Measurements from ENCODE around the gene SIM1. TPM values are rescaled to one million over a fixed set of nuclear protein-coding genes. Genes with fewer than 3 reads are reported as not detected.

SIM1 gene
- total RNA-seq, 1 donor from 2014 or later: not detected

DNA sequence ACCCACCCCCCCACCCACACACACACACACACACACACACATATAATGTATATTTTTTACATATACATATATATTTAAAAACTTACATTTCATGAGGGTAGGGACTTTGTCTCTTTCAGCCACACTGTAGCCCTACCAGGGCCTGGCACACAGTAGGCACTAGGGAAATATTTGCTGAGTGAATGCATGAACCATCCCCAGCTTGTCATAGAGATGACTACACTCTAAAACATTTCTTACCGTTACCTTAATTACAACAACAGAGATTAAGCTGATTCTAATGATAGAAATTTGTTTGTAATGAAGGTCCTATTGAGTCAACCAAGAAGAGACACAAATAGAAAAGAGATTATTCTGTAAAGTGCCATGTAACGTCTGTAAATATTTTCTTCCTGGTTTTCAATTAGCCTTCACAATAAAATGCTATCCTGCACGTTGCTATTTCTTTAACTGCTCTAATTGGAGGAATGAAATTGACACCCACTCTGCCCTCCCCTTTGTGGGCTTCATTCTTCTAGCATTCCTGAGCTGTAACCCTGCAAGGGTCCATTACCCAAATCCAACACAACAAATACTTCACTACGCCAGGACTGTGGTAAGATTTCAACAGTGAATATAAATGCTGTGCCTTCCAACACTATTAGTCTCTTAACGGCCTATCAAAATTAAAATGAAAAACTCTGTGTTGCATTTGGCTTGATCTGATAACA lies 30.8 kb downstream of the SIM1 start:
- ATAC-seq (no peak), DNase-seq (ENCODE audit: low spot score) (no peak)

DNA sequence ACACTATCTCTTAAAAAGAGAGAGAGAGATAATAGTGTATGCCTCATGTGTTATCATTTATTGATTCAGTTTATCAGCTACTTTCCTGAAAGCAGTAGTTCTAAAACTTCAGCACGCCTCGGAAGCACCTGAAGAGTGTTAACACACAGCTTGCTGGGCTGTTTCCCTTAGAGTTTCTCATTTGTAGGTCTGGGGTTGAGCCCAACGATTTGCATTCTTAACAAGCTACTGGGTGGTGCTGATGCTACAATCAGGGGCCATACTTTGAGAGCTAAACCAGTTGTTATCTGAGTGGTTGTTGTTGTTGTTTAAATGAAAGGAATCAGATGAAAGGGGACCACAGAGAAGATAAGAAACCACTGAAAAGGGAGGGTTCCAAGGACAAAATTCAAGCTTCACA lies 32.6 kb downstream of the SIM1 start:
- ATAC-seq (no peak), DNase-seq (ENCODE audit: low spot score) (no peak)

GRCh38 chr6:100430962-100431361 lies 33.8 kb downstream of the SIM1 start:
- ATAC-seq (no peak), DNase-seq (ENCODE audit: low spot score) (no peak)

DNA sequence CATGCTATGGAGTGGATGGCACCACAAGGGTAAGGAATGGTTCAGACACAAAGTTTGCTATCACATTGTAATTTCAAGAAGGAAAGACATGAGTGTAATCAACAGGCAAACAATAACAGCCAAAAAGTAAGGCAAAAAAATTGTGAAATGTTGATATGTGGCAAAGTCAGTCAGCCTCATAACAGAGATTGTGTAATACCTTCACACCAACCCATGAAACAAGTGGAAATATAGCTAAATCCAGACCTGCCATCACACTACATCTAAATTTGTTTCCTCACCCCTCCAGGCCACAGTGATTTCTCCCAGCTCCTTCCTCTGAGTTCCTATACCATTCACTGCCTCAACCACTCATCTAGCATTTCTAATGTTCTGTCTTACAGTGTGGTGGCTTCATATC lies 37.3 kb downstream of the SIM1 start:
- DNase-seq (ENCODE audit: low spot score): no peak
- no peak for ATAC-seq

- ATAC-seq: no peak
- DNase-seq (ENCODE audit: low spot score): no peak
Observed at GRCh38 chr6:100426744-100427338, 37.9 kb downstream of the SIM1 start.

GRCh38 chr6:100426241-100426640 lies 38.5 kb downstream of the SIM1 start:
- DNase-seq (ENCODE audit: low spot score) (no peak), ATAC-seq (no peak)

- ATAC-seq (no peak), DNase-seq (ENCODE audit: low spot score) (no peak)
Observed at GRCh38 chr6:100420711-100421110, 44.0 kb downstream of the SIM1 start.

- DNase-seq (ENCODE audit: low spot score): no peak
- peak; percentile 31 for ATAC-seq
Observed at GRCh38 chr6:100417036-100417435, 47.7 kb downstream of the SIM1 start.

DNA sequence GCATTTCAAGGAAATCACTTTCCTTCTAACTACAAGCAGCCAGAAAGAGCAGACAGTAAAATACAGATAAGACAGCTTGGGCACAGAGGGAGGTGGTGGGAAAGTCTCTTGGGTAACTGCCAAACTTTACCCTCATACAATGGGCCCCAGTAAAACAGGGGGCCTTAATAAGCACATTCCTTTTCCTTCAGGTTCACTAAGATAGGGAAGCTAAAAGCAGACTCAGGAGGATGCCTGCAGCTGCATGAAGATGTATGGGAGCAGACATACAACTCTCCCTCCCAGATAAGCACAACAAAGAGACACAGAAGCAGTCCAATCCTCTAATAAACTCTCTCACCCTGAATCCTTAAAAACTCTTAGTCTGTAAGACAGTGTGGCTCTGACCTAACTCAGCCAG lies 49.0 kb downstream of the SIM1 start:
- no peak for ATAC-seq
- no peak for DNase-seq (ENCODE audit: low spot score)

DNA sequence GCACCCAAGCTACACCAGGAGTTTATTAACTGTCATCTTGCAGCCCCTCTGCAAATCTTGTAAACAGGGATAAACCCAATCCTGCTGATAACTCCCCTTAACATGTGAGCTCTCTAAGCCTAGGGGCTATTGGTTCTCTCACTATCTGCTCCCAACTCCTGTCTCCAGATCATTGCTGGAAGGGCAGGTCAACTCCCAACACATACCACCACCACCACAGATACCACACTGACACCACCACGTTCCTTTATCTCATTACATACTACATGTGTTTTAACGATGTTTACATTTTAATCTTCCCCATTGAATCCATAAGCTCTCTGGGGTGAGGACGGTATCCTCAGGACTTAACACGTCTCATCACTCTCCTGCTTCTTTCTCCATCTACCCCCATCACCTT lies 51.8 kb downstream of the SIM1 start:
- no peak for ATAC-seq

DNA sequence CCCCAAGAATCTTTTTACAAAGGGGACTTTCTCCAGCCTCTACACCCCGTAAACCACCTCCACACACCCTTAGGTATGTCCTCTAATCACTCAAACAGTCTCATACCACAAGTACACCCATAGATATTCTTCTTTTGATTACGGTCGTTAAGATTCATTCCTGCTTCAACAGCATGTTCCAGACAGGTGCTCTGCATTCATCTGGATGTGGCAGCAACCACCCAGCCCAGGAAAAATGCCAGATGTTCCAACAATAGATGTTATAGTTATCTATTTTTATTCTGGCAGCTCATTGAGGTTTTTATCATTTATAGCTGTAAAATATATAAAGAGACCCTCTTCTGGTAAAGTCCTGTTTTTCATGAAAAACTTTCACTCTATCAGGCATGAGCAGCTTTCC lies 60.7 kb downstream of the SIM1 start:
- ATAC-seq: no peak
- DNase-seq (ENCODE audit: low spot score): no peak

More for the DNA sequence above, 51.8 kb downstream of the SIM1 start:
- DNase-seq (ENCODE audit: low spot score): no peak

DNA sequence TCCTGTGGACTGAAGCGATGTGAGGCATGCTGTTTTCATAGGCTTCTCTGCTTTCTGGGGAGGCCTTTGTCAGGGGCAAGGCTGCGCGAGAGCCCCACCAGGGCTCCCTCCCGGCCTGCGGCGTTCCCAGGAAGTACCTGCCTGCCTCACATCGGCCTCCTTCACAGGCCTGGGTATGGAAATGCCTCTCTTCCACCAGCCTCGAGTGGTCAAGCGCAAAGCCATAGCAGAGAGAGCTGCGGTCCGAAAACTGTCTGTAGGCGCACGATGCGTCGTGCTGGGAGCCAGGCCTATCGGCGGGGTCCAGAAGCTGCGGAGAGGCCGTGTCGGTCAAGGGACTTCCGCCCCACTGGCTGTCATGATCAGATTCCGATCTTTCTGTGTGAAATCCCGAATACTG lies 71.2 kb downstream of the SIM1 start:
- DNase-seq (ENCODE audit: low spot score): no peak

DNA sequence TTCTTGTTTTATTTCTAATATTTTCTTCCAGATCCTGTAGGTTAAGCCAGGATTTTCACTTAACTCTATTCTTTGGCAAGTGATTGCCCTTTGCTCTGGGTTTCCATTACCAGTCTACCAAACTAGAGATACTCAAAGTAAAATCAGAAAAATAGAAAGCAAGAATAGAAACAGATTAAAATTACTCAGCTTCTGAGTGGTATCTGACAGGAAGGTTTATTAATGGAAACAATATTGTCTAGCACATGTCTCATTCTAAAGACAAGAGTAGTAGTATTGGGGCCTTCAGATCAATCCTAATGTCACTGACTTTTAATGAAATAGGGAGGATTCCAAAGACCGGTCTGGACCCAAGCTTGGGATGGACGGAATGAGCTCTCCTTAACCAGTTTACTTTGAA lies 72.3 kb downstream of the SIM1 start:
- DNase-seq (ENCODE audit: low spot score): no peak
- no peak for ATAC-seq

More for the DNA sequence above, 71.2 kb downstream of the SIM1 start:
- no peak for ATAC-seq

GRCh38 chr6:100388868-100389519 lies 75.7 kb downstream of the SIM1 start:
- no peak for ATAC-seq
- DNase-seq (ENCODE audit: low spot score): no peak

DNA sequence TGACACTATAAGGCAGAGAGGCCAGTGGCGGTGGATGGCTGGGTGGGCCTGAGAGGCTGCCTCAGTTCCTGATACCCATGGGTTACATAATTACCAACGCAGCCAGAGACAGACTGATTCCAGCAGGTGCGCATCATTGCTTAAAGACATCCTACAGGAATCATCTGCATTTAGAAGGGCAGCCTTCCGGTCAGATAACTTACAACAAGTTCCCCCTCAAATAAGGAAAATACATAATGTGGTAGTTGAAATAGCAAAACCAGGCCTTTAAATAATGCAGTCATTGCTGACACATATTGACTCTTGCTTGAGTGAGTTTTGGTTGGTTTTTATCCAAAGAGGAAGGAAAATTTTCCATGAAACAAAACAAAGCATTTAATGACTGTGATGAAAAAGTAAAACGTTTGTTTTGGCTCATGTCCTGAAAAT lies 81.9 kb downstream of the SIM1 start:
- DNase-seq (ENCODE audit: low spot score) (no peak), ATAC-seq (no peak)

DNA sequence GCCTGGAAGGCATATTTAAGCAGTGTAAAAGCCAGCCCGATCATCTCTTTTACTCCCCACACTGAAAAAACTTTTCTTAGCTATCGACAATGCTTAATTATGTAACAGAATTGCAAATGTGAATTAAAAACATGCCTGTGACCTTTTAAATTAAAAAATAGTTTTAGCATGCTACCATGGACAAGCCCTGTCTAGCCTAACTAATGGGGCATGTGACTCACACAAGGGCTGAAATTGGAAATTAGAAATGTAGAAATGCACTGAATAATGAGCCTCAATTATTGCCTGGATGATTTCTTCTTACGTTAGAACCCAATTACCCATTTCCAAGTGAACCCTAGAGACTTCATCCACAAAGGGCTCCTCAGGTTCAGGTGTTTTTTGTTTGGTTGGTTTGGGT lies 82.7 kb downstream of the SIM1 start:
- DNase-seq (ENCODE audit: low spot score) (no peak), ATAC-seq (no peak)

- DNase-seq (ENCODE audit: low spot score): no peak
- no peak for ATAC-seq
Observed at GRCh38 chr6:100381111-100381510, 83.6 kb downstream of the SIM1 start.

DNA sequence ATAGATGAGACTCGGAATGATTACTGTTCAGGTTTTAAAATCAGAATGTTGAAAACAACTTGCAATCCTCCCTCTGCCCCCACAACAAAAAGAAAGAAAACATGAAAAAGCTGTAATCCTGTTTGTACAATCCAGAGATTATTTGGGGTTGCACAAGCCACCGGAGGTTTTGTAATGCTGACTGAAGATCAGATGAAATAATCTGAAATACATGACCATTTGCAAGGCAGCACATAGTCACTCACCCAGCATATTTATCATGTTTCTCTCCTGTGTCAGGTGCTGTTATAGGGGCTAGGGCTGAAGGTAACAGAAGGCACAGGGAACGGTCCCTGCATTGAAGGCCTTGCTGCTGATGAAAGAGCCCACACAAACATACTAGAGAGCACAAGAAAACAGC lies 85.3 kb downstream of the SIM1 start:
- DNase-seq (ENCODE audit: low spot score): no peak
- ATAC-seq: peak; percentile 86

GRCh38 chr6:100378576-100378975 lies 86.1 kb downstream of the SIM1 start:
- ATAC-seq (peak; percentile 34), DNase-seq (ENCODE audit: low spot score) (no peak)

GRCh38 chr6:100376103-100376502 lies 88.6 kb downstream of the SIM1 start:
- DNase-seq (ENCODE audit: low spot score): no peak

DNA sequence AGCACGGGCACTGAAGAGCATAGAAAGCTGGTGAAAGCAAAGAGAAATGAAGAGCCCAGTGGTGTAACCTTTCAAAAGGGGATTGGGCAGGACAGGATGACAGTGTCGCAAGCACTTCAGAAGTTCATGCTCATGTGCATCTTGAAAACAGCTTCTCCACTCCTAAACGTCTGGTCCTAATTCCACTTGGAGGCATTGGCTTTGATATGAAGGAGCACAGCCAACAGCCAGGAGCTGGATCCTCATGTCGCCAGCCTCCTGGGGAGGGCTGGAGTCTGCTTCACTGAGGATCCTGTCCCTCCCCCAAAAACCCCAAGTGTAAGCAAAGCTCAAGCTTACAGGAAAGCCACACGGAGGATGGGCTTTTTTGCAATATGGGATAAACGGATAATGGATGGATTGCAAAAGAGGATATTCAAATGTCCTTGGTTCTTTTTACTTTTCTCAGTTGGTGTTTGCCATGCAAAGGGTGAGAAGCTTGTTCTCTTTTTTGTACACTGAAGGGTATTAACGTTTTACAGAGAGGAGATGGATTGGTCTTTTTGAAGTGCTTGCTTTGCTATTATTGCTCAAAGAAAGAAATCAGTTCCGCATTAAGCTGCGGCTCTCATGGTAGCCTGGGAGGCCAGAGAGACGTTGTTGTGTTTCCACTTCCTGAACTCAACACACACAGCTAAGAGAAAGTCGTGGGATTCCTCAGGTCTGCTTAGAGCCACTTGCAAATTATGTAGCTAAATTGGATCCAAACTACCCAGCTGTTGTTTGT lies 92.2 kb downstream of the SIM1 start:
- DNase-seq (ENCODE audit: low spot score) (no peak), ATAC-seq (no peak)

More at GRCh38 chr6:100376103-100376502, 88.6 kb downstream of the SIM1 start:
- ATAC-seq: no peak

DNA sequence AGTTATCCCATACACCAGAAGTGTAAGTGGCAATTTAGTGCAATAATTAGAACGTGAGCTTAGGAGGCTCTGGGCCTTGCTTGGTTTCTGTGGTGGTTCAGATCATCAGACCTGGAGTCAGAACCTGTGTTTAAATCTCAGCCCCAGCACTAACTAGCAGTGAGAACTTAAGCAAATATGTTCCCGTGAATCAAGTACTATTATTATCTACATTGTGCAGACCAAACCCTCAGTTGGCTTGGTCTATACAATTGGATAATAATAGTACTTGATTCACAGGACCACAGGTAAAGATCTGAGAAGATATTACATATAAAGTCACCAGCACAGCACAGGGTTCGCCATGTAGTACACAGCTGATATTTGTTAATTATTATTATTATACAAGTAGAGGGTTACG lies 93.1 kb downstream of the SIM1 start:
- ATAC-seq: no peak
- DNase-seq (ENCODE audit: low spot score): no peak
